PFSK-1 (cell line): ENCODE results near the gene HNRNPA1.

Source experiments
- FOXP2 ChIP-seq: optimal IDR thresholded peaks from 2 replicates; pipeline ENCODE3; 2011; ENCODE audit warnings: borderline replicate concordance, control low read depth, inconsistent platforms; ENCODE audit not compliant: insufficient read depth; ENCODE audit errors: extremely low read length, extremely low read depth
- POLR2AphosphoS5 ChIP-seq: IDR thresholded peaks from 2 replicates; pipeline ENCODE4 v1.6.1; 2012; ENCODE audit warnings: low read depth, mild to moderate bottlenecking, control low read depth, low read length, moderate library complexity
- REST ChIP-seq, 2 experiments: IDR thresholded peaks; 2 replicates each; pipeline versions ENCODE4 v1.6.1 to v1.8.0; 2011 to 2012; ENCODE audit warnings: low read depth in 2 of 2, low read length in 2 of 2, control low read depth in 1 of 2, inconsistent platforms in 1 of 2, mild to moderate bottlenecking in 1 of 2, moderate library complexity in 1 of 2; ENCODE audit not compliant: insufficient read depth in 1 of 2
- TAF1 ChIP-seq: IDR thresholded peaks from 2 replicates; pipeline ENCODE4 v1.6.1; 2012; ENCODE audit warnings: low read length, control low read depth, borderline replicate concordance; ENCODE audit not compliant: insufficient read depth

DNA sequence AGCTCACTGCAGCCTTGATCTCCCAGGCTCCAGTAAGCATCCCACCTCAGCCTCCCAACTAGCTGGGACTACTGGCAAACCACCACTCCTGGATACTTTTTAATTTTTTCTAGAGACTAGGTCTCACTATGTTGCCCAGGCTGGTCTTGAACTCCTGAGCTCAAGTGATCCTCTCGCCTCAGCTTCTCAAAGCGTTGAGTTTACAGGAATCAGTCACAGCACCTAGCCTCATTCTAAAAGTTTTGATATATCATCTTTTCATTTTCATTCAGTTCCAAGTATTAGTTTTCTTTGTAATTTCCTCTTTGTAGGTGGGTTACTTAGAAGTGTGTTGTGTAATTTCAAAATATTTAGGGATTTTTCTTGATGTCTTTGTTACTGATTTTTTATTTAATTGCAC lies 10.2 kb upstream of the HNRNPA1 start:
- TF ChIP-seq POLR2AphosphoS5 (no peak), REST (IDR thresholded peaks at IDR 0.05; ENCODE audit: insufficient read depth in 1 of 2, low read depth in 2 of 2, low read length in 2 of 2) (no peak), FOXP2 (no peak), TAF1 (no peak)
